Measurements from ENCODE around the gene CAVIN3. TPM values are rescaled to one million over a fixed set of nuclear protein-coding genes. Genes with fewer than 3 reads are reported as not detected.

CAVIN3 gene
- total RNA-seq, 1 donor from 2014 or later: 83.1 TPM

- DNase-seq (ENCODE audit: low spot score): peak; percentile 37
- H3K4me1 Mint-ChIP-seq (ENCODE audit: low read depth): peaks cover 44% of the 10 kb centered on the region
- H3K9me3 Mint-ChIP-seq: no peaks in the 10 kb centered on the region
- peak overlapping the region; percentile 87 for H3K4me3 Mint-ChIP-seq (ENCODE audit: low read depth)
- intact Hi-C loops (cut with micrococcal nuclease): loop anchor here (1.0 to 10.0 kb wide), 10 partner anchors 31 to 695 kb away; partner anchors contain the start of genes APBB1, FHIP1B and TRIM34
- peaks cover 16% of the 10 kb centered on the region for H3K36me3 Mint-ChIP-seq (ENCODE audit: low read depth)
- peaks cover 1% of the 10 kb centered on the region for H3K27me3 Mint-ChIP-seq (ENCODE audit: low read depth)
- H3K27ac Mint-ChIP-seq: peak overlapping the region; percentile 90
These were observed 444 bp downstream of the CAVIN3 start for GRCh38 chr11:6319704-6320410.

- H3K27me3 Mint-ChIP-seq (ENCODE audit: low read depth): peaks cover 6% of the 10 kb centered on the region
- H3K9me3 Mint-ChIP-seq: no peaks in the 10 kb centered on the region
- peaks cover 16% of the 10 kb centered on the region for H3K36me3 Mint-ChIP-seq (ENCODE audit: low read depth)
- peak overlapping the region; percentile 90 for H3K27ac Mint-ChIP-seq
- intact Hi-C loops (cut with micrococcal nuclease): no loop called here
- peaks cover 43% of the 10 kb centered on the region for H3K4me1 Mint-ChIP-seq (ENCODE audit: low read depth)
- DNase-seq (ENCODE audit: low spot score): no peak
- H3K4me3 Mint-ChIP-seq (ENCODE audit: low read depth): peak overlapping the region; percentile 87
These were observed 1.1 kb downstream of the CAVIN3 start for GRCh38 chr11:6319001-6319703.

GRCh38 chr11:6318204-6318603 lies 2.1 kb downstream of the CAVIN3 start:
- intact Hi-C loops (cut with micrococcal nuclease): no loop called here
- peak overlapping the region; percentile 24 for H3K27ac Mint-ChIP-seq
- H3K4me1 Mint-ChIP-seq (ENCODE audit: low read depth): peaks cover 38% of the 10 kb centered on the region
- peak overlapping the region; percentile 79 for H3K4me3 Mint-ChIP-seq (ENCODE audit: low read depth)
- DNase-seq (ENCODE audit: low spot score): no peak
- peaks cover 16% of the 10 kb centered on the region for H3K36me3 Mint-ChIP-seq (ENCODE audit: low read depth)
- H3K9me3 Mint-ChIP-seq: no peaks in the 10 kb centered on the region
- peaks cover 14% of the 10 kb centered on the region for H3K27me3 Mint-ChIP-seq (ENCODE audit: low read depth)

- no peak overlapping the region for H3K27ac Mint-ChIP-seq
- H3K36me3 Mint-ChIP-seq (ENCODE audit: low read depth): peaks cover 16% of the 10 kb centered on the region
- peaks cover 18% of the 10 kb centered on the region for H3K4me1 Mint-ChIP-seq (ENCODE audit: low read depth)
- intact Hi-C loops (cut with micrococcal nuclease): loop anchor here (1.0 to 2.0 kb wide), 2 partner anchors 37 to 293 kb away; no protein-coding TSS in a partner anchor
- H3K9me3 Mint-ChIP-seq: no peaks in the 10 kb centered on the region
- H3K27me3 Mint-ChIP-seq (ENCODE audit: low read depth): peaks cover 20% of the 10 kb centered on the region
- peak; percentile 16 for DNase-seq (ENCODE audit: low spot score)
- H3K4me3 Mint-ChIP-seq (ENCODE audit: low read depth): no peak overlapping the region
These were observed 4.4 kb downstream of the CAVIN3 start for GRCh38 chr11:6315811-6316425.

GRCh38 chr11:6312106-6312505 lies 8.2 kb downstream of the CAVIN3 start:
- Mint-ChIP-seq H3K27ac (no peak overlapping the region), H3K27me3 (ENCODE audit: low read depth) (peaks cover 38% of the 10 kb centered on the region), H3K4me3 (ENCODE audit: low read depth) (no peak overlapping the region), H3K9me3 (no peaks in the 10 kb centered on the region), H3K4me1 (ENCODE audit: low read depth) (peaks cover 7% of the 10 kb centered on the region), H3K36me3 (ENCODE audit: low read depth) (no peaks in the 10 kb centered on the region)
- intact Hi-C loops (cut with micrococcal nuclease): loop anchor here (5.0 kb wide), 1 partner anchor 50 kb away; no protein-coding TSS in a partner anchor
- DNase-seq (ENCODE audit: low spot score): no peak

GRCh38 chr11:6307876-6308275 lies 12.4 kb downstream of the CAVIN3 start:
- Mint-ChIP-seq H3K9me3 (no peaks in the 10 kb centered on the region), H3K36me3 (ENCODE audit: low read depth) (no peaks in the 10 kb centered on the region), H3K4me1 (ENCODE audit: low read depth) (no peaks in the 10 kb centered on the region), H3K27ac (no peak overlapping the region), H3K4me3 (ENCODE audit: low read depth) (no peak overlapping the region), H3K27me3 (ENCODE audit: low read depth) (peaks cover 46% of the 10 kb centered on the region)
- intact Hi-C loops (cut with micrococcal nuclease): no loop called here
- no peak for DNase-seq (ENCODE audit: low spot score)

GRCh38 chr11:6305297-6305696 lies 15.0 kb downstream of the CAVIN3 start:
- Mint-ChIP-seq H3K27me3 (ENCODE audit: low read depth) (peaks cover 41% of the 10 kb centered on the region), H3K9me3 (no peaks in the 10 kb centered on the region), H3K4me1 (ENCODE audit: low read depth) (no peaks in the 10 kb centered on the region)

GRCh38 chr11:6303661-6304060 lies 16.6 kb downstream of the CAVIN3 start:
- Mint-ChIP-seq H3K4me1 (ENCODE audit: low read depth) (no peaks in the 10 kb centered on the region), H3K36me3 (ENCODE audit: low read depth) (no peaks in the 10 kb centered on the region), H3K27ac (no peak overlapping the region), H3K4me3 (ENCODE audit: low read depth) (no peak overlapping the region), H3K9me3 (no peaks in the 10 kb centered on the region), H3K27me3 (ENCODE audit: low read depth) (peaks cover 34% of the 10 kb centered on the region)
- intact Hi-C loops (cut with micrococcal nuclease): no loop called here
- DNase-seq (ENCODE audit: low spot score): no peak

More at GRCh38 chr11:6305297-6305696, 15.0 kb downstream of the CAVIN3 start:
- Mint-ChIP-seq H3K27ac (no peak overlapping the region), H3K4me3 (ENCODE audit: low read depth) (no peak overlapping the region), H3K36me3 (ENCODE audit: low read depth) (no peaks in the 10 kb centered on the region)
- intact Hi-C loops (cut with micrococcal nuclease): no loop called here
- no peak for DNase-seq (ENCODE audit: low spot score)

GRCh38 chr11:6301096-6301495 lies 19.2 kb downstream of the CAVIN3 start:
- H3K27me3 Mint-ChIP-seq (ENCODE audit: low read depth): peaks cover 17% of the 10 kb centered on the region
- no peak for DNase-seq (ENCODE audit: low spot score)
- intact Hi-C loops (cut with micrococcal nuclease): no loop called here
- H3K36me3 Mint-ChIP-seq (ENCODE audit: low read depth): no peaks in the 10 kb centered on the region
- H3K9me3 Mint-ChIP-seq: no peaks in the 10 kb centered on the region
- H3K4me3 Mint-ChIP-seq (ENCODE audit: low read depth): no peak overlapping the region
- H3K4me1 Mint-ChIP-seq (ENCODE audit: low read depth): no peaks in the 10 kb centered on the region
- no peak overlapping the region for H3K27ac Mint-ChIP-seq

GRCh38 chr11:6300325-6300724 lies 20.0 kb downstream of the CAVIN3 start:
- Mint-ChIP-seq H3K27ac (no peak overlapping the region), H3K4me3 (ENCODE audit: low read depth) (no peak overlapping the region), H3K27me3 (ENCODE audit: low read depth) (peaks cover 11% of the 10 kb centered on the region), H3K4me1 (ENCODE audit: low read depth) (no peaks in the 10 kb centered on the region), H3K9me3 (no peaks in the 10 kb centered on the region), H3K36me3 (ENCODE audit: low read depth) (no peaks in the 10 kb centered on the region)
- no peak for DNase-seq (ENCODE audit: low spot score)
- intact Hi-C loops (cut with micrococcal nuclease): no loop called here

GRCh38 chr11:6298605-6299004 lies 21.7 kb downstream of the CAVIN3 start:
- Mint-ChIP-seq H3K9me3 (no peaks in the 10 kb centered on the region), H3K36me3 (ENCODE audit: low read depth) (no peaks in the 10 kb centered on the region), H3K27ac (no peak overlapping the region), H3K4me3 (ENCODE audit: low read depth) (no peak overlapping the region), H3K27me3 (ENCODE audit: low read depth) (peaks cover 5% of the 10 kb centered on the region), H3K4me1 (ENCODE audit: low read depth) (no peaks in the 10 kb centered on the region)
- intact Hi-C loops (cut with micrococcal nuclease): loop anchor here (1.0 to 2.0 kb wide), 2 partner anchors 55 to 64 kb away; no protein-coding TSS in a partner anchor
- DNase-seq (ENCODE audit: low spot score): no peak

GRCh38 chr11:6297831-6298230 lies 22.5 kb downstream of the CAVIN3 start:
- DNase-seq (ENCODE audit: low spot score): no peak
- intact Hi-C loops (cut with micrococcal nuclease): loop anchor here (1.0 to 2.0 kb wide), 2 partner anchors 55 to 65 kb away; no protein-coding TSS in a partner anchor
- Mint-ChIP-seq H3K4me1 (ENCODE audit: low read depth) (no peaks in the 10 kb centered on the region), H3K27ac (no peak overlapping the region), H3K27me3 (ENCODE audit: low read depth) (peaks cover 5% of the 10 kb centered on the region), H3K4me3 (ENCODE audit: low read depth) (no peak overlapping the region), H3K9me3 (no peaks in the 10 kb centered on the region), H3K36me3 (ENCODE audit: low read depth) (no peaks in the 10 kb centered on the region)

Data from activated T-helper 2 cell treated with anti-CD3 and anti-CD28 coated beads, Interferon-gamma antibody, Interleukin-2, Interleukin-4, amounts not matched to agents 10 μg/mL and 5 μg/mL and 100 μg/mL, durations not matched to agents 14 hours and 24 hours and 36 hours (primary cell).